K562 (cell line): ENCODE data around the gene GLCCI1. TPM values are rescaled to one million over a fixed set of nuclear protein-coding genes. Genes with fewer than 3 reads are reported as not detected.
A peak's percentile ranks its signal among the peaks of the same experiment; 100 is the strongest.

Experiments used
- ATF3 ChIP-seq, 2 experiments: fragments of 450-650 bp in 1 of 2; sonication (generic) in 1 of 2; formaldehyde crosslinking in 1 of 2; IDR thresholded peaks in 1 of 2; conservative IDR thresholded peaks in 1 of 2; 2 replicates each; pipeline versions ENCODE4 v1.6.1 to v1.8.1; 2016 to 2023; ENCODE audit warnings: mild to moderate bottlenecking in 2 of 2, moderate library complexity in 2 of 2, inconsistent platforms in 1 of 2, missing genetic modification reagents in 1 of 2
- CHCHD3 ChIP-seq: fragments of 250-450 bp; sonication (Bioruptor Pico); IDR thresholded peaks from 2 replicates; pipeline ENCODE4 v2.1.2; 2022; ENCODE audit warnings: mild to moderate bottlenecking
- GABPA ChIP-seq: fragments of 200-800 bp; sonication (Bioruptor generic); conservative IDR thresholded peaks from 2 replicates; pipeline ENCODE4 v1.6.1; 2016; ENCODE audit warnings: low read depth, missing genetic modification characterization, missing compliant biosample characterization
- HNRNPUL1 ChIP-seq: fragments of 200-400 bp; formaldehyde crosslinking; IDR thresholded peaks from 2 replicates; pipeline ENCODE4 v1.6.1; 2017; ENCODE audit warnings: low read length
- KLF1 ChIP-seq: fragments of 450-650 bp; IDR thresholded peaks from 2 replicates; pipeline ENCODE4 v1.6.1; 2016; ENCODE audit warnings: missing genetic modification characterization, missing compliant biosample characterization
- NONO ChIP-seq, 2 experiments: fragments of 200-400 bp in 1 of 2; fragments of 450-650 bp in 1 of 2; formaldehyde crosslinking in 1 of 2; IDR thresholded peaks; 2 replicates each; pipeline ENCODE4 v1.6.1; 2017; ENCODE audit warnings: low read depth in 2 of 2, mild to moderate bottlenecking in 2 of 2, moderate library complexity in 2 of 2, low read length in 1 of 2
- NR0B1 ChIP-seq: fragments of 450-650 bp; IDR thresholded peaks from one replicate; pipeline ENCODE4 v1.6.1; 2018; ENCODE audit warnings: mild to moderate bottlenecking, moderate library complexity; ENCODE audit not compliant: partially characterized antibody
- NR2F6 ChIP-seq: fragments of 450-650 bp; formaldehyde crosslinking; IDR thresholded peaks from 2 replicates; pipeline ENCODE4 v1.4.0; 2020; ENCODE audit warnings: mild to moderate bottlenecking
- SLC30A9 ChIP-seq: fragments of 250-450 bp; sonication (Bioruptor Pico); IDR thresholded peaks from 2 replicates; pipeline ENCODE4 v1.8.0; 2022; ENCODE audit warnings: mild to moderate bottlenecking, moderate library complexity
- SMAD3 ChIP-seq: fragments of 450-650 bp; formaldehyde crosslinking; conservative IDR thresholded peaks from 2 replicates; pipeline ENCODE4 v1.4.0; 2020; ENCODE audit warnings: mild to moderate bottlenecking
- SMARCE1 ChIP-seq: fragments of 450-650 bp; IDR thresholded peaks from 2 replicates; pipeline ENCODE4 v1.7.1; 2016; ENCODE audit warnings: mild to moderate bottlenecking
- ZBTB40 ChIP-seq, 2 experiments: fragments of 450-650 bp in 1 of 2; sonication (generic) in 1 of 2; formaldehyde crosslinking in 1 of 2; IDR thresholded peaks; 2 replicates each; pipeline versions ENCODE4 v1.7.1 to v1.9.0; 2016 to 2022; ENCODE audit warnings: inconsistent platforms in 1 of 2, mild to moderate bottlenecking in 1 of 2, missing genetic modification reagents in 1 of 2
- ZKSCAN1 ChIP-seq: fragments of 150-350 bp; IDR thresholded peaks from 2 replicates; pipeline ENCODE4 v1.6.1; 2016; ENCODE audit warnings: low read depth, low read length
- ZNF436 ChIP-seq: fragments of 250-450, 450-650 bp; sonication (Bioruptor Pico); formaldehyde crosslinking; IDR thresholded peaks from 2 replicates; pipeline ENCODE4 v1.7.0; 2020; ENCODE audit warnings: mild to moderate bottlenecking
- ZNF561 ChIP-seq: fragments of 450-650 bp; formaldehyde crosslinking; conservative IDR thresholded peaks from 2 replicates; pipeline ENCODE4 v1.4.0; 2020; ENCODE audit warnings: mild to moderate bottlenecking, moderate library complexity
- polyA plus RNA-seq, 8 experiments: library from polyadenylated mRNA; depleted of rRNA in 4 of 8; stranded (reverse) in 5 of 8; unstranded in 3 of 8; fragments of >200 nt; fragmentation: Nextera tagmentation in 2 of 8; fragmentation: Illumina TruSeq in 1 of 8; extraction: Ambion mirVana in 2 of 8; extraction: Trizol in 1 of 8; gene quantifications; 2 replicates each; pipeline versions ENCODE4 v1.2.1 to v1.2.3, GENCODE V29; 2011 to 2014; ENCODE audit warnings: inconsistent platforms in 1 of 8, missing spikeins in 1 of 8
- total RNA-seq, 7 experiments: library from RNA; depleted of rRNA in 6 of 7; stranded (reverse); fragments of >200 nt in 6 of 7; fragmentation: Illumina TruSeq in 2 of 7; extraction: Trizol in 2 of 7; gene quantifications; 2 replicates each; pipeline versions ENCODE4 v1.2.1 to v1.2.3, GENCODE V29; 2011 to 2021; ENCODE audit warnings: low replicate concordance in 1 of 7

The GLCCI1 gene
- total and polyA plus RNA-seq, 9 of the 15 experiments (the other 6 are each of a cell fraction or from before 2014, with no cell fraction given) = 2.7 to 11.9 (median 7.2) TPM

GRCh38 chr7:8131694-8132605 is 163.4 kb downstream of the GLCCI1 start (continued):
- TF ChIP-seq GABPA (tag) (no peak), SMARCE1 (0 out of 2 replicates have a peak, but pooled peaks have one; percentile 30), NONO (IDR thresholded peaks at IDR 0.05; ENCODE audit: low read depth in 2 of 2, low read length in 1 of 2) (no peak), HNRNPUL1 (no peak), CHCHD3 (no peak), ZNF561 (CRISPR knock-in tag) (no peak), ZKSCAN1 (no peak), SMAD3 (CRISPR knock-in tag) (no peak), SLC30A9 (CRISPR knock-in tag) (no peak), NR2F6 (CRISPR knock-in tag) (no peak), ZBTB40 (IDR thresholded peaks at IDR 0.05) (0 out of 2 replicates have a peak, but pooled peaks have one; percentile 14), ZBTB40 (CRISPR knock-in tag; IDR thresholded peaks at IDR 0.05) (no peak), ZNF436 (CRISPR knock-in tag) (no peak), ATF3 (IDR thresholded peaks at IDR 0.05) (no peak), ATF3 (CRISPR knock-in tag; conservative IDR thresholded peaks at IDR 0.05) (no peak), KLF1 (no peak), NR0B1 (no peak)
